Measurements from ENCODE around the gene POLR3K.
"Not testable (repeated sequence)": the region's sequence is repeated elsewhere in the genome, so short reads cannot be mapped to it uniquely, and the experiment has no call there.

Gene POLR3K

DNA sequence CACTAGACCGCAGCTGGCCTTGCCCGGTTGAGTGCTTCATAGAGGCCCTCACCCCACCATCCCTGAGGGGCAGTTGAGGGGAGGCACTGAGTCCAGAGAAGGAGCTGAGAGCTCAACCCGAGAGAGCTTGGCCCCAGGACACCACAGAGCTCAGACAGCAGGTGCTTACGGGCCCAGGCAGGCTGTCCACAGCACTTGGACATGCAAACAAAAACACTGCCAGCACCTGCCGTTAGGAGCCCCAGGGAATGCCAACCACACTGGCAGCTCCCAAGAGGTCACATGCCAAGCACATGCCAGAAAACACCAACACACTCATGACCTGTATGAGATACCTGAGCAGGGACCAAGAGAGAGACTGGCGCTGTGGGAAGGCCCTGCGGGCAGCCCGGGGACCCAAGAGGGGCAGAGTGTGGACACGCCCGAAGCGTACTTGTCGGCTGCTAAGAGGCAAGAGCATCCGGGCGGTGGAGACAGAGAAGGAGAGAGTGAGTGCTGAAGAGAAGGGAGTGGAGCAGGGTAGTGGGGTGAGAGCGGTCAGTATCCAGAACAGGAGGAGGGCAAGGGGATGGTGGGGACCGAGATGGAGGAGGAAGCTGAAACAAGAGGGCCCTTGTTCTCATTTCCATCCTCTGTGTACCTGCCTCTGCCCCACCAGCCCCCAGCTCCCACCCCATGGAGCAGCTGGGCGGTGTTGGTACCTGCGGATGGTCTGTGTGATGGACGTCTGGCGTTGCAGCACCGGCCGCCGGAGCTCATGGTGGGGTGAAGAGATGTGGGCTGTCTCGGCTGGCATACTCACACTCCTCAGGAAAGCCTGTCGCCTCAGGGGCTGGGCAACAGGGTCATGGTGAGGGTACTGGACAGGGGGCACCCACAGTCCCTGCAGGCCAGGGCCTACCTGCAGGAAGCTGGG lies 10.8 kb upstream of the POLR3K start:
- no peak for DNase-seq (ENCODE audit: low spot score)

DNA sequence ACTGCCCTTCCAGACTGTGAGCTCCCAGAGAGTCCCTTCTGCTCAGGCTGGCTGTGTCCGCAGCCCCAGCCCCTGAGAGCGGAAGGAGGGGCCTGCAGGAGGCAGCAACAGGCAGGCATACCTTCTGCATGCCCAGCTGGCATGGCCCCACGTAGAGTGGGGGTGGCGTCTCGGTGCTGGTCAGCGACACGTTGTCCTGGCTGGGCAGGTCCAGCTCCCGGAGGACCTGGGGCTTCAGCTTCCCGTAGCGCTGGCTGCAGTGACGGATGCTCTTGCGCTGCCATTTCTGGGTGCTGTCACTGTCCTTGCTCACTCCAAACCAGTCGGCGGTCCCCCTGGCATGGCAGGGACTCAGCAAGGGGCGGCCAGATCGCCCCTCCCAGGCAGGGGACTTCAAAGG lies 10.1 kb upstream of the POLR3K start:
- no peak for DNase-seq (ENCODE audit: low spot score)

DNA sequence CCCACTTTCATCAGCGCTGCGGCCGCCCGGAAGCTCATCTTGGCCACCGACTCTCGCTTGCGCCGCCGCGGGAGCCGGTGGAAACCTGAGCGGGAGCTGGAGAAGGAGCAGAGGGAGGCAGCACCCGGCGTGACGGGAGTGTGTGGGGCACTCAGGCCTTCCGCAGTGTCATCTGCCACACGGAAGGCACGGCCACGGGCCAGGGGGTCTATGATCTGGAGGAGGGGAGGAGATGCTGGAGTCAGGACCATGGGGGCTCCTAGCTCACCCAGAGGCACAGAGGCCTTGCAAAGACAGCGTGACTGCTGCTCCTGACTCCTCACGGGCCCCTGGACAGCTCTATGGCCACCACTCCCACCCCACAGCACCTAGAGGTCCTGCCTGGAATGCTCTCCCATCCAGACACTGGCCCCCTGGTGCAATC lies 9.6 kb upstream of the POLR3K start:
- DNase-seq (ENCODE audit: low spot score): no peak

DNA sequence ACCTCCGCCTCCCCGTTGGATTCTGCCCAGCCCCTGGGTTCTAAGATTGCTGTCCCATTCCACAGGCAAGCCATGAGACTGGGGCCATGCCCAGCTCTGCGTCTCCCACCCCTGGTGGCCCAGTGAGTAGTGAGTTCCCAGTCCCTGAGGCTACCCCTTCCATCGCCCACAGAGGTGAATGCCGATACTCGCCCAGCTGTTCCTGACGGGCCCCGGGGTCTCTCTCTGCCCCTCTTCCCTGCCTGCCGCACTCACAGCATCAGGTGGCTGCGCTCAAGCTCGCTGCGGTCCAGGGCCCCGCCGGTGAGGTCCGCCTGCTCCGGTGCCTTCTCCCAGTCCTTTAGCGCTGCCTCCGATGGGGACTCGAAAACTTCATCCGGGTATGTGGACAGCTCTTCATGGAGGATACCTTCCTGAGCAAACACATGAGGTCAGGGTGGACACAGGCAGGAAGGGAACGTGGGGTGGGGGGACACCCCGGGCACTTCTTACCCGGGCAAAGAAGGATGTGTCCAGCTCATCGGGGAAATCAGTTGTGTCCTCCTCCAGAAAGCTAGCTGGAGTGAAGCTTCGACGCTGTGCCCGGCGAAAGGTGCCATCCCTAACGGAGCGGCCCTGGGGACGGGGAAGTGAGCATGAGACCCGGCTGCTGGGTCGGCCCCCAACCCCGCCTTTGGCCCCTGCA lies 9.0 kb upstream of the POLR3K start:
- DNase-seq (ENCODE audit: low spot score): no peak

DNA sequence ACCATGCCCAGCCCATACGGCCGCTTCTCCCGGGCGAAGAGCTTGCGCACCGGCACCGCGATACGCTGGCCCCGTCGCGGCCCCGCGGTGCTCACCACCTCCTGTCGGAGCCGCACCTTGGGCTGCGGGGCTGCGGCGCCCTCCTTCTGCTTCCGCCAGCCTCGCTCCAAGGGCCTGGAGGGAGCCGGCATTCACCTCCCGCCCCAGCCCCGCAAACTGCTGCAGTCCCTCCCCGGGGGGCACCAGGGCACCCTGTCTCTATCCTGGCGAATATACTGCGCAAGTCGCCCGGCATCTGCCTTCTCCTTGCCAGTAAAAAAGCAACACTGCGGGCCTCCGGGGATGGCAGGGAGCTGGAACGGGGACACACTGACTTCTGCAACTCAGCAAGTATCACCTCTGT lies 8.5 kb upstream of the POLR3K start:
- DNase-seq (ENCODE audit: low spot score): no peak

DNA sequence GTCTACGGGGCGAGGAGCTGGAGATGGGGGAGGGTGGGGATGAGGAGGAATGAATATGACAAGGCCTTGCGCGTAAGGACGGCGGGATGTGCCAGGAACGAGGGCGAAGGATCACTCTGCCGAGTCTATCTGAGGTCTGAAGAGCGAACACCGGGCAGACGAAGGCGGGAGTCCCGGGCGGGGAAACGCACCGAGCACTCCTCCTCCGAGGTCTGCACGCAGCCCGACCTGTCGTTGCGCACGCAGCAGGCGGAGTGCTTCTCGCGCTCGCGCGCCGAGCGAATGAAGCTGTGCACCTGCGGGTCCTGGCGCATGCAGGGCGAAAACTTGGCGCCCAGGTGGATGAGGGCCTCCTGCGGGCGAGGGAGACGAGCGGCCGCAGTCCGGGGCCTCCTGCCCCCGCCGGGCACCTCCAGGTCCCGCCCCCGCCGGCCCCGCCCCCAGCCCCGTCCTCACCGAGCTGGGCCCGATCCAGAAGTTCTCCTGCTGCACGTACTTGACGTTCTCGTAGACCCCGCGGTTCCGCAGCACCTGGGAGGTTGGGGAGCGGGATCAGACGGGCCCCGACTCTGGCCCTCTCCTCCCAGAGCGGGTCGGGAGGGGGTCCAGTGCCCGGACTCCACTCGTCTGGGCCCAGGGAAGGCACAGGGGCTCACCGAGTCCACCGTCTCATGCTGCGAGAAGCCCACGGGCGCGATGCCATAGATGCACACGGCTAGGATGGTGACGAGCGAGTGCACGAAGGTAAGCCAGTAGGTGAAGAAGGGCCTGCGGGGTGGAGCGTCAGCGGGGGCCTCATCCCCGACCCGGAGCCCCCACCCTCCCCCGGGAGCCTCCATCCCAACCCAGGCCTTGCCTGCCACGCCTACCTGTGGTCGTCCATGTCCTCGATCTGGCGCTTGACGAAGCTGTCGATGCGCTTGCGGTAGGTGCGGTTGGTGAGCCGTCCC lies 7.8 kb upstream of the POLR3K start:
- DNase-seq (ENCODE audit: low spot score): no peak

DNA sequence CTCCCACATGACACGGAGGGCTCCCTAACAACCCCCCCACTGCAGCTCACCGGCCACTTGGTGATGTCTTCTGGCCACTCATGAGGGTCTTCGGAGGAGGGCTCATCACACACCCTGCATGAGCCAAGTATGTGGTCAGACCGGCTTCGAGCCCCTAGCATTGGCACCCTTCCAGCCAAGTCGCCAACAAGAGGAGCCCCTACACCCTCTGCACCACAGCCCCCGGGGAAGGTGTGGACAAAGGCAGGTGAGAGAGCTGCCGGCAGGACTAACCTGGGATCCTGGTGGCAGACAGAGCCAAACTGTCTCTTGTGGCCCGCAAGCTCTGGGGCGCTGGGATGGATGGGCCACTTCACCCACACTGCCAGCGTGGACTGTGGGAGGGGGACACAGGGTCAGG lies 6.8 kb upstream of the POLR3K start:
- DNase-seq (ENCODE audit: low spot score): no peak

DNA sequence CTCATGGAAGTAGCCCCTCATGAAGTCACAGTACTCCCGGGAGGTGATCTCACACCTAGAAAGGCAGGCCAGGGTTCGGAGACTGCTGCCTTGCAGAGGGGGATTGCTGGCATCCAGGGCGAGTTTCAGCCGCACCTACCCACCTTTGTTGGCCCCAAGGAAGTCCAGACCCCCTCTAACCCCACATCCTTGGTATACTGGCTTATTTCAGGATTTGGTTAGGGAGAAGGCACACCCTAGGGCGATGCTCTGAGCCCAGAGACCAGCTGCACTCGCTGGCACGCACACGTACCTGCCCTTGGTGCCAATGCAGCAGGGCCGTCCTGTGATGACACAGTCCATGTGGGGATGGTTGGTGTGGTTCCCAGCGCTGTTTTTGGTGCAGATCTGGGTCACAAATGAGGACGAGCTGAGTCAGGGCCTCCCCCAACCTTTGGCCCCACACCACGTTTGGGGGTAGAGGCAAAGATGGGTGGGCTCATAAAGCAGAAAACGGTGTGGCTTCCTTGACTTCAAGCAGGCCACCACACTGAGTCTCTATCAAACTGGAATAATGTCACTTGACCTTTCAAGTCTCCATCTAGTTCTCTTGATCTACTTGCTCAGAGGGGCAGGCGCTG lies 6.1 kb upstream of the POLR3K start:
- no peak for DNase-seq (ENCODE audit: low spot score)

DNA sequence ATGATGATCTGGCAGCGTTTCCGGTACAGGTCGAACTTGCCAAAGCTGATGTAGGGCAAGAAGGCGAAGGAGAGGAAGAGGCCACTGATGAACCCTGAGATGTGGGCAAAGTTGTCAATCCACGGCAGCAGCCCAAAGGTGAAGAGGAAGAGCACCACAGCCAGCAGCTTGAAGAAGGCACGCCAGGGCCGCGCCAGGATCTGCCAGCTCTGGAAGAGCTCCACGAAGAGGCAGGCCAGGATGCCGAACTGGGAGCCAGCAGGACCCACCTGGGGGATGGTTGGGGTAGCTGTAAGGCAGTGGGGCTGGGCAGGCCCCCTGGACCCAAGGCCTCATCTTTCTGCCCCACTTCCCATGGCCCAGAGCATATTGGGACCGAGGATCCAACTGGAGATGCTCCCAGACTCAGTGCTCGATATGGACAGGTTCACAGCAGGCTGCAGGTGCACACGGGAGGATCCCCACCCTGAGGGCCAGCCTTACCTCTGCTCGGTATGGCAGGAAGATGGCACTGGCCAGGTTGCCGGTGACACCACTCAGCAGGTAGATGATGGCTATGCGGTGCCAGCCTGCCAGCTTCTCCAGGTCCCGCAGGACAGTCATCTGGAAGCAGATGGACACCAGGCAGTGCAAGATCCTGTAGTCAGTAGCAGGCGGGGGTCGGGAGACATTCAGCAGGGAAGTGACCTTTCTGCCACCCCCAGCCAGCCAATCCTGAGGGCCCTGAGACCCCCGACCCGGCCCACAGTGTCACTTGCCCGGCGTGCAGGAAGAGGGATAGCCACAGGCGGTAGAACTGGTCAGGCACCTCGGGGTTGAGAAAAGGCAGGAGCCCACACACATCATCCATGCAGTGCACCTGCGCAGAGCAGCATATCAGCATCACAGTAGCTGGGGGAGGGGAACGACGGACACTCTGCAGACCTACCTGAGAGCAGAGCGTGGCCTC lies 5.4 kb upstream of the POLR3K start:
- no peak for DNase-seq (ENCODE audit: low spot score)

DNA sequence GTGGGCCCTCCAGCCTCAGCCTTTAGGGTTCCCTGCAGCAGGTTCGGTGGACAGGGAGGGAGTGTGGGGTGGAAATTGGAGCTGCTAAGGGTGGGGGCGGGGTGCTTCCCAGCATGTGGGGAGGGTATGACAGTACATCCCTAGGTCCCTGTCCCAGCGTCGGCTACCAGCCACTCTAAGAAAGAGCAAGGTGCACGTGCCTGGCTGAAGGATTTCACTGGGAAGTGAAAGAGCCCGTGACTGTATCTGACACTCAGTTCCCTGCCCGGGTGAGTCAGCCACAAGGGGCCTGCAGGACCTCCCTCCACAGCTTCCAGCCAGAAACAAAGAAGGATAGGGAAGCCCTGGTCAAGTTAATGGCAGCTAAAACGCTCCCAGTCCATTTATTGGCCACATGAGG lies 4.3 kb upstream of the POLR3K start:
- DNase-seq (ENCODE audit: low spot score): no peak

DNA sequence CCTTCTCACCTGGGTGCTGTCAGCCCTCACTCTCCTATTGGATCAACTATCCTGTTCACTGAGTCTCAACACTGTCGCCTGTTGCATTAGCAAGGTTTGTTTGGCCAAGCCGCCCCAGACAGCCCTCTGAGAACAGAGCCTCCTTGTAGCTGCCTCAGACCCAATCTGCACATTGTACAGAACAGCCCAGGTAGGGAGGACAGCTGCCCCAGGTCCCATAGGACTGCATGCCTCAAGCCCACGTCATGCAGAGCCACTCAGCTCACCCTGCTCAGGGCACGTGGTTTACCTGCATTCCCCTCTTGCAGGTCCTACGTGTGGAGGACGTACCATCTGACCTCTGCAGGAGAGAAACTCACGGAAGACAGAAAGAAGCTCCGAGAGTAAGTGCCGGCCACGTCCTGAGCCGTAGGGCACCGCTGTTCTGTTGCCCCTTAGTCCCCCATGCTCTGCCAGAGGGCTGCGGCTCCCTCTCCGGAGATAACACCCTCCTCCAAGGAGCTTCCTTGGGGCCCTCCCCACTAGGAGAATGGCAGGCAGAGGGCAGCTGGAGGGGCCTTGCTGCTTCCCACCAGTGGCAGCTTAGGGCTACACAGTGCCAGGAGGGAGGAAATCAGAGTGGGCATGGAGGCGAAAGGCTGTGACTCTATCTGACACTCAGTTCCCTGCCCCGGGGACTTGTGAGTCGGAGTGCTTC lies 3.0 kb upstream of the POLR3K start:
- DNase-seq (ENCODE audit: low spot score): no peak

DNA sequence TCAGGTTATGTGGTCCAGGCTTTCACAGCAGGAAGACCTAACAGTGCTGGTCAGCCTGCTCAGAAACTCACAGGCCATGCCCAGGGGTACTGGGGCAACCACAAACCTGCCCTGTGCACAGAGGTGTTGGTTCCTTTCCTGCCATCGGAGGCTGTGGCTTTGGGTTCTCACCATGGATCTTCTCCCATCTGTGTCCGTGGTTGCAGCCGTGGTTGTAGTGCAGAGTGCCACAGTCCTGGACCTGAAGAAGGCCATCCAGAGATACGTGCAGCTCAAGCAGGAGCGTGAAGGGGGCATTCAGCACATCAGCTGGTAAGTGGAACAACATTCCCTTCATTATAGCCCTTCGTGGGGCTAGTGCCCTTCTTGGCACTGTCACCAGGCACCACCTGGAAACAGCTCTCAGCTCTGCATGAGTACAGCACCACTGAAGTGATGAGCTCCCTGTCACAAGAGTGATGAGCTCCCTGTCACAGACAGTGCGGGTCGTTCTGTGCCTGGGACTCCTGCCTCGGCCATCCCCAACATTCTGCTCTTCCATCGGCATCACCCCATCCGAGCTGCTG lies 2.2 kb upstream of the POLR3K start:
- no peak for DNase-seq (ENCODE audit: low spot score)

DNA sequence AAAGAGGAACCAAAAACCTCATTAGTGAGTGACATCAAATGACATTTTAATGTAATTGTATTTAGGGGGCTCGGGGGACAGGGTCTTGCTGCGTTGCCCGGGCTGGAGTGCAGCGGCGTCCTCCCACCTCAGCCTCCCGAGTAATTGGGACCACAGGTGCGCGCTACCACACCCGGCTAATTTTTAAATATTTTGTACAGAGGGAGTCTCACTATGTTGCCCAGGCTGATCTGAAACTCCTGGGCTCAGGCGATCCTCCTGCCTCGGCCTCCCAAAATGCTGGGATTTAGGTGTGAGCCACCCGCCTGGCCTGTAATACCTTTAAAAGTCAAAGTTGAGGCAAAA lies 801 bp upstream of the POLR3K start:
- no peak for DNase-seq (ENCODE audit: low spot score)

DNA sequence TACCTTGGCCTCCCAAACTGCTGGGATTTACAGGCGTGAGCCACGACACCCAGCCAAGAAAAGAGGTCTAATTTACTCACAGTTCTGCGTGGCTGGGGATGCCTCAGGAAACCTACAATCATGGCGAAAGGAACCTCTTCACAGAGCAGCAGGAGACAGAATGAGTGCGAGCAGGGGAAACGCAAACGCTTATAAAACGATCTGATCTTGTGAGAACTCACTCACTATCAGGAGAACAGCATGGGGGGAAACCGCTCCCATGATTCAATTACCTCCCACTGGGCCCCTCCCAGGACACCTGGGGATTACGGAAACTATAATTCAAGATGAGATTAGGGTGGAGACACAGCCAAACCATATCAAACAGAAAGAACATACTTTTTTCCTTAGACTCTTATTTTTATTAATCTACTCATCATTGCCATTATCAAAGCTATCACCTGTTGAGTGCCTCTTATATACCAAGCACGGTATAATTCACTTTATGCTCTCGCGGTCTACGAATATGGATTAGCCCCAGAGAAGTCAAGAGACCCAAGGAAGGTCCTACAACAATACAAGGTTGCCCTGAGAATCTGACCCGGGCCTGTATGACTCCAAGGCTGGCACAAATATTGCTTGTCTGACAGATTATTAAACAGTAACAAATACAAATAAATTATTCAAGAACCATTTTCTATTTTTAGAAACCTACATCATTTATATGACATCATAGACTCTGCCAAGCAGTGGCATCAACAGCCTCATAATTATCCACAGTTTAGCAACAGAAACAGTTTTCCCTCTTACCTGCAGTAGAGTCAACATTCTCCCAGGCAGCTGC lies 2.4 kb downstream of the POLR3K start:
- DNase-seq (ENCODE audit: low spot score): no peak

DNA sequence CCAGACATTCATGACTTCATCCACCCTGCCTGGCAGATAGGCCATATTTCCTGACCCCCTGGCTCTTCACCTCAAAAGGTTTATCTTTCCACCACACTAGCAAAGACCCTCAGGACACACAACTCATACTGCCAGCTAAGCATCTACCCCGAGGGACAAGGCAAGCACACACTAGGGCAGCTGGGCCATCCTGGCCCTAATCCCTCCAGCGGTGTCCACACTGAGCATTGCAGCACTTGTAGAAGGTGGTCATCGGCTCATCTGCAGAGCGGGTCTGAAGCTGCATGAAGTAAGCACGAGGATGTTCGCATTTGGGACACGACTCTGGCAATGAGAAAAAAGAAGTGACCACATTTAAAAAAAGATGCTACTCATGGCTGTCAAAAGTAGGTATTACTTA lies 6.2 kb downstream of the POLR3K start:
- no peak for DNase-seq (ENCODE audit: low spot score)

DNA sequence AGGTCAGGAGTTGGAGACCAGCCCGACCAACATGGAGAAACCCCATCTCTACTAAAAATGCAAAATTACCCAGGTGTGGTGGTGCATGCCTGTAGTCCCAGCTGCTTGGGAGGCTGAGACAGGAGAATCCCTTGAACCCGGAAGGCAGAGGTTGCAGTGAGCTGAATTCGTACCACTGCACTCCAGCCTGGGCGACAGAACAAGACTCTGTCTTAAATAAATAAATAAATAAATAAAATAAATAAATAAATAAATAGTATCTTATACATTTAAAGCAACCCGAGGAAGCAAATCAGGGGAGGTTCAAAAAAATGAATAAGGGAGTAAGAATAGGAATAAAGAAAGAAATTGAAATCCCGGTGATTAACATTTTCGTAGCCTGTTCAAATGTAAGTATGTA lies 6.9 kb downstream of the POLR3K start:
- not testable (repeated sequence) for DNase-seq (ENCODE audit: low spot score)

DNA sequence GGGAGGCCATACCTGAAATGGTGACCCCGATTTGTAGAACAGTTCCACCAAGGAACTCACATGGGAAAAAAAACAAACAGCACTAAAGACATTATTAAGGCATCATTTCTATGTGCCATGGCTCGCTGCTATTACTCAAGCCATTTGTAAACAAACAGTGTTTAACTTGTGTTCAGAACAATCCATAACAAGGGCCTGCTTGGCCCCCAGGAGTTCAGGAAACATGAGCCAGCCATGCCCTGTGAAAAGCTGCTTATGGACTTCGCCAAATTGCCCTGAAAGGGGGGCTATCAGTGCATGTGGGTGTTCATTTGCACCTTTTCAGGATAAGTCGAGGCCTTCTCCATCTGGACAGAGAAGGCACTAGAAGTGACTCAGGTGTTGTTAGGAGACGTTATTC lies 8.0 kb downstream of the POLR3K start:
- DNase-seq (ENCODE audit: low spot score): no peak

DNA sequence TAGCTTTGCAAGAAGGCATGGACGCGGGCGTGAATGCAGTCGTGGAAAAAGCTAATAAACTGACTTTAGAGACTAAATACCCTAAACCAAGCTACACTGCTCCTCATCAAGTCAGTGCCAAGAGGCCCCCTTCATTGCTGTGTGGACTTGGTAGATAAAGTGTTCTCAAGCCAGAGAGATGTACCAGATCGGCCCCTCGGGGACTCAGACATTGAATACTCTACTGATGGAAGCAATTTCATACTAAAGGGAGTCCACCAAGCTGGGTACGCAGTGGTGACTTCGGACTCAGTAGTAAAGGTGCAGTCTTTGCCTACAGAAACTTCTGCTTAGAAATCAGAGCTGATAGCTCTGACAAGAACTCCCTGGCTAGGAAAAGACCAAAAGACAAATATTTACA lies 8.8 kb downstream of the POLR3K start:
- no peak for DNase-seq (ENCODE audit: low spot score)

DNA sequence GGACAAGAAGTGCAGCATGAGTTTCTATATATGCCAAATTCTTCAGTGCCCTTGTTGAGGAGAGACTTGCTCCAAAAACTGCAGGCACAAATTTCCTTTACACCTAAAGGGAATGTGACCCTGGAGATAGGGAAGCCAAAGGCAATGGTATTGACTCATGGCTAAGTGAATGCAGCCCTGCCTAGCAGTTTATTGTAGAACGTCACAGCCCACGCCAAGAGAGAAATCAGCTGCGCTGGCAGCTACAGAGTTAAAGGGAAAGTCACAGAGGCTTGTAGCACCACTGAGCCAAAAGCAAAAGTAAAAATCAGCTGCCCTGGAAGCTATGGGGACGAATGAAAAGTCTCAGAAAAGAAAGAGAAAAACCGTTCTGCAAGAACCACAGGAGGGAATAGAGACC lies 10.1 kb downstream of the POLR3K start:
- no peak for DNase-seq (ENCODE audit: low spot score)

Measured in CD4-positive, alpha-beta T cell treated with Interleukin-6 at 100 ng/mL for 8 hours (primary cell).